GM21737 (cell line): Measurements from ENCODE around the gene MAP3K14.

ENCODE experiments used
- ATAC-seq: cut with Tn5 transposase; IDR thresholded peaks from one replicate; pipeline ENCODE4 v1.9.1; 2021; ENCODE audit warnings: mild to moderate bottlenecking, moderate library complexity; ENCODE audit not compliant: unreplicated experiment

The MAP3K14 gene

GRCh38 chr17:45317111-45317928 is 500 bp upstream of the MAP3K14 start:
- ATAC-seq: peak; percentile 62

DNA sequence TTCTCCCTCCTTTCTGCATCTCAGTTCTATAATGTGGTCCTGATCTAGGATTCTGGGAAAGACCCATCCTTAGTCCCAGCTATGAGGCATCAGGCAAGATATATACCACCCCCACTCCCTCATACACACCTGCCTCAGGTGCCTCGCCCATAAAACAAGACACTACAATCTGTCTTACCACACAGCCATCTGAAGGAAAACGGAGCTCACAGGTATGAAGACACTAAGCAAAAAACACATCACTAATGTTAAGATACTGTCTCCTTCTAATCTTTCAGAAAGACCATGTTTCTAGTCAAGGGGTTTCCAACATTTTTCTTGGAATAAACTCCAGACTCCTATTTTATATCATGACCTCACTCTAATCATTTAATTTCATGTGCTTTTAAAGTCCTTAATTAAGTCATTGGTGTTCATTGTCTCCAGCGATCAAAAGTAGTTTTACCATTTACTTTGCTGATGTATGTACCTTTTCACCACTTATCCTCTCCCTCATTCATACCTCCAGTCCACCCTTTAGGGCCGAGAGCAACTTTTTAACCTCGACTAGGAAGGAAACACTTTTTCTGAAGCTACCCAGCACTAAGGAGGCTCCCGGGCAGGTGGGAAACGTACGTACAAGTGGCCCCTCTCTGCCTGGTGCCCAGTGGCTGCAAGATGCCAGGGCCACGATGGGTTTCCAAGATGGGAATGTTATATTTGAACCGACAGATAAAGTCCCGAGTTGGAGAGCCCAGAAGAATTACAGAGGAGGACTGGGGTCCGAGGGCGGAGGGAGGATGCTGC is 979 bp downstream of the MAP3K14 start:
- ATAC-seq: no peak

- ATAC-seq: no peak
These were observed 1.8 kb downstream of the MAP3K14 start for GRCh38 chr17:45314741-45315647.

DNA sequence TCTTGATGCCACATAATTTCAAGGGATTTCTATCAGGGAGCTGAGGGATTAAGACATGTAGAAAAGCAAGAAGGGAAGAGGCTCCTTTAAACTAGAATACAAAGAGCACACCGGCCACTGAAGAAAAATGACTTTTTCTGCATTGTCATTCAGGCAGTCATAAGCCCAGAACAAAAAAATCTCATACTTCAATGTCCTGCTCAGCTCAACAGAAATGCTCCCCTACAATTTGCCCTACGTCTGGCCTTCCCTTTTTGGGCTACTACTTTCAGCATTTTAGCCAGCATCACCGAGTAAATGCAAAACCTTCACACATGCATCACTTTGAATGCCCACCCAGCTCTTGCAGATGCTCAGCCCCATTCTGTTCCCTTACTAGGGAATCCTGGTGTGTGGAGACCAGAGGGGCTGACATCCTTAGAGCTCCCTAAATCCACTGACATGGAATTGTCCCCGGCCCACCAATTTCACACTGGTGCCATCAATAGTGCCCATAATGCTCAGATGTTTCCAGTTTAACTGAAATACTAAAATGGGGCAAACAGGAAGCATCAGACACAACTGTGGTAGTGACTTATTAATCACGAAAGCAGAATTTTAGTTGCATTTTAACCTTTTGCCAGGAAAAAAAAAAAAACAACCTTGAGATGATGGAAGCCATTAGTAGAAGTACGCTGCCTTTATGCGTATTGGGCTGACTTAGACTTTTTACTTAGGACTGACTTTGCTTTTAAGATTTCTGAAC is 2.7 kb downstream of the MAP3K14 start:
- ATAC-seq: no peak

- no peak for ATAC-seq
These were observed 3.4 kb downstream of the MAP3K14 start for GRCh38 chr17:45313421-45313771.

GRCh38 chr17:45312477-45313420 is 4.1 kb downstream of the MAP3K14 start:
- no peak for ATAC-seq

- ATAC-seq: no peak
These were observed 4.9 kb downstream of the MAP3K14 start for GRCh38 chr17:45311760-45312476.

GRCh38 chr17:45311401-45311759 is 5.4 kb downstream of the MAP3K14 start:
- no peak for ATAC-seq

GRCh38 chr17:45310380-45311324 is 6.2 kb downstream of the MAP3K14 start:
- ATAC-seq: no peak

- no peak for ATAC-seq
These were observed 7.4 kb downstream of the MAP3K14 start for GRCh38 chr17:45309400-45309799.

DNA sequence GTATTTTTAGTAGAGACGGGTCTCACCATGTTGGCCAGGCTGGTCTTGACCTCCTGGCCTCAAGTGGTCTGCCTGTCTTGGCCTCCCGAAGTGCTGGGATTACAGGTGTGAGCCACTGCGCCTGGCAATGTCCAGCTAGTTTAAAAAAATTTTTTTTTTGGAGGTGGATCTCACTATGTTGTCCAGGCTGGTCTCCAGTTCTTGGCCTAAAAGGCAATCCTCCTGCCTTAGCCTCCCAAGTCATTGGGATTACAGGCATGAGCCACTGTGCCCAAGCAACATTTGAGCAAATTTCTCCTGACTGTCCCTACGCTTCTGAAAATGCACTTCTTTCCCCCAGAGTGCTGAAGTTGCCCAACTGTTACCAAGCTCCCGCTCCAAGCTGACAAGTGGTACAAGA is 8.0 kb downstream of the MAP3K14 start:
- no peak for ATAC-seq

DNA sequence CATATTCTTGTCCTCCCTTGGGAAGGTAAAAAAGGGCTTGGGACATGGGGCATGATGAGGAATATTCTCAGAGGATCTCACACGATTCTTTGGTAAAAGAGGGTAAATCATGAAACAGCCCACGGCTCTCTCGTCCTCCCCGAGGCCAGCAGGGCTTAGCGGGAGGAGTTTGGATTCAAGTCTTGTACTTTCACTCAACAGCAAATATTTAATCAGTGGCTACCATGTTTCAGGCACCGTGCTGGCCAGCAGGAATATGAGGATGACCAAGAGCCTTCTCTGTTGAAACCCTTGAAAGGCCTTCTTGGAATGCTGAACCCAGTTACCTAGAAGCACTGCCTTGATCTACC is 8.8 kb downstream of the MAP3K14 start:
- no peak for ATAC-seq

DNA sequence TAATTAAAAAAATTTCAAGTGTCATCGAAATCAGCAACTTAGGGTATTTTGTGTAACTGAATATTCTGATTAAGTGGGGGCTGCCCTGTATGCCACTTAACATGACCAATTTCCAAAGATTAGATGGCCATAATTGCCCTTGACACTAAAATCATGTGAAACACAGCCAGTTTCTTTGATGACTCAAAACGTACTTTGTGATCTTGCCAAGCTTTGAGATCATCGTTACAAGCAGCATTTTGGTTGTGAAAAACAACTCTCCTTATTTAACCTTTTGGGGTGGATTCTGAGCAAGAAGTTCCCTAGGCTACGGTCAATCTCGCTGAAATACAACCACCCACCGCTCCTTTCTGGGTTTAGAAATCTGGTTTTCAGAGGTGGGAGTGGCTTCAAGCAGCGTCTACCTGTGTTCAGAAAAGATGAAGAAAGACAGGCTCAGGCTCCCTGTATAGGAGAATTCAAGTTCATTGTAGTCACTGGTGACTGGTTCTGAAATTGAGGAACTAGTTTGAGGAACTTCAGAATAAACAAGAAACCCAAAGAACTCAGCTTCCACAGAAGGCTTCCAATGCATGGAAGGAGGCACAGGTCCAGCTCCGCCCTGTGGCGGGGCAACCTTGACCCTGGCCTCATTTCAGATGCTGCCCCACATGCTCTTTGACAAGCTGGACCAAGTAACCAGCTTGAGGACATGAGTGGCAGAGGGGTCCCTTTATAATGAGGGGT is 9.4 kb downstream of the MAP3K14 start:
- ATAC-seq: peak; percentile 30

- no peak for ATAC-seq
These were observed 10.2 kb downstream of the MAP3K14 start for GRCh38 chr17:45306623-45307022.

- no peak for ATAC-seq
These were observed 10.7 kb downstream of the MAP3K14 start for GRCh38 chr17:45306094-45306493.

GRCh38 chr17:45305530-45306087 is 11.2 kb downstream of the MAP3K14 start:
- ATAC-seq: no peak

- peak; percentile 39 for ATAC-seq
These were observed 14.1 kb downstream of the MAP3K14 start for GRCh38 chr17:45302649-45303173.
